Caco-2 (cell line): ENCODE results near the gene LSM3. TPM values are rescaled to one million over a fixed set of nuclear protein-coding genes. Genes with fewer than 3 reads are reported as not detected.

ENCODE experiments used
- BruUV-seq: library from RNA; stranded (reverse); fragments of 400-500 nt; replicated peaks from 2 replicates; lab custom pipeline; 2021; lab: Mats Ljungman, UMichigan
- CTCF ChIA-PET: fragments of 300-600 bp; sonication (Branson Sonifier 250); formaldehyde crosslinking; loops from one replicate; lab custom pipeline; 2022; ENCODE audit warnings: antibody characterized with exemption; lab: Charles Lee
- POLR2A ChIA-PET: fragments of 300-600 bp; sonication (Branson Sonifier 250); formaldehyde crosslinking; loops from one replicate; lab custom pipeline; 2022; ENCODE audit warnings: antibody characterized with exemption; lab: Charles Lee
- DNase-seq, 2 experiments: peaks; one replicate each; pipeline versions ENCODE4 v3.0.0 to v3.0.0-alpha.2; 2020 to 2022
- H3K27me3 ChIP-seq: replicated peaks from 2 replicates; pipeline ENCODE4 v1.6.0; 2011; ENCODE audit warnings: low read length; ENCODE audit not compliant: control insufficient read depth, insufficient read depth
- H3K36me3 ChIP-seq: 2 replicates; pipeline ENCODE4 v1.5.1; 2011; ENCODE audit warnings: low read length; ENCODE audit not compliant: control insufficient read depth, insufficient read depth
- H3K4me1 ChIP-seq: fragments of 250-450 bp; sonication (Bioruptor Pico); 2 replicates; pipeline ENCODE4 v1.5.1; 2020; ENCODE audit warnings: mild to moderate bottlenecking
- H3K4me3 ChIP-seq: 2 replicates; pipeline ENCODE4 v1.5.1; 2011; ENCODE audit warnings: low read depth, mild to moderate bottlenecking, control low read depth, low read length
- H3K9me3 ChIP-seq: fragments of 250-450 bp; sonication (Bioruptor Pico); 2 replicates; pipeline ENCODE4 v1.5.1; 2020; ENCODE audit warnings: mild to moderate bottlenecking, moderate library complexity
- H3K27ac Mint-ChIP-seq: one replicate; pipeline ENCODE4 v1.8.0; 2022; ENCODE audit warnings: mixed read lengths; ENCODE audit not compliant: unreplicated experiment
- H3K27me3 Mint-ChIP-seq: one replicate; pipeline ENCODE4 v1.8.0; 2022; ENCODE audit warnings: mixed read lengths; ENCODE audit not compliant: insufficient read depth, unreplicated experiment
- H3K36me3 Mint-ChIP-seq: one replicate; pipeline ENCODE4 v1.8.0; 2022; ENCODE audit warnings: mild to moderate bottlenecking, mixed read lengths; ENCODE audit not compliant: insufficient read depth, unreplicated experiment
- H3K4me1 Mint-ChIP-seq: one replicate; pipeline ENCODE4 v1.8.0; 2022; ENCODE audit warnings: low read depth, mixed read lengths; ENCODE audit not compliant: unreplicated experiment
- H3K4me3 Mint-ChIP-seq: one replicate; pipeline ENCODE4 v1.8.0; 2022; ENCODE audit warnings: mild to moderate bottlenecking, moderate library complexity, mixed read lengths; ENCODE audit not compliant: unreplicated experiment
- H3K9me3 Mint-ChIP-seq: one replicate; pipeline ENCODE4 v1.8.0; 2022; ENCODE audit warnings: mixed read lengths; ENCODE audit not compliant: unreplicated experiment
- CTCF ChIP-seq, 2 experiments: fragments of 200-600 bp in 1 of 2; IDR thresholded peaks; 1 replicate in 1 of 2; 2 replicates in 1 of 2; pipeline versions ENCODE4 v1.5.1 to v1.8.0; 2011 to 2022; ENCODE audit warnings: antibody characterized with exemption in 1 of 2, control low read depth in 1 of 2, inconsistent platforms in 1 of 2, low read depth in 1 of 2, low read length in 1 of 2, mild to moderate bottlenecking in 1 of 2, moderate library complexity in 1 of 2; ENCODE audit not compliant: insufficient read depth in 1 of 2, severe bottlenecking in 1 of 2, unreplicated experiment in 1 of 2
- intact Hi-C: fragments of 100-400 bp; cut with micrococcal nuclease; formaldehyde crosslinking; loops from one replicate; pipeline ENCODE4 v1.10.0; 2022; ENCODE audit not compliant: unreplicated experiment
- total RNA-seq: library from RNA; stranded (reverse); gene quantifications from 2 replicates; pipeline ENCODE4 v1.2.3, GENCODE V29; 2022

The LSM3 gene
- total RNA-seq, 1 experiment from 2014 or later, result 20.5 TPM

GRCh38 chr3:14236902-14237301, 58.3 kb downstream of the LSM3 start:
- CTCF ChIA-PET, result interaction anchor here (0.6 to 0.9 kb wide), 2 partner anchors 22 to 33 kb away, joined by 3 read pairs; no protein-coding TSS in a partner anchor

GRCh38 chr3:14237457-14237856, 58.8 kb downstream of the LSM3 start:
- Mint-ChIP-seq H3K36me3 (peaks cover 8% of the 10 kb centered on the region), H3K27me3 (no peaks in the 10 kb centered on the region), H3K27ac (no peak overlapping the region), H3K4me3 (no peak overlapping the region), H3K9me3 (peaks cover 16% of the 10 kb centered on the region), H3K4me1 (peaks cover 28% of the 10 kb centered on the region)
- H3K36me3 ChIP-seq, result no peaks in the 10 kb centered on the region
- DNase-seq, result no peak
- ChIA-PET CTCF (interaction anchor here (0.9 kb wide), 1 partner anchor 34 kb away, joined by 3 read pairs; no protein-coding TSS in a partner anchor), POLR2A (no interaction called here)
- H3K9me3 ChIP-seq, result peaks cover 14% of the 10 kb centered on the region; the same call in 1 of the 2 replicates
- H3K27me3 ChIP-seq, result no peaks in the 10 kb centered on the region
- no TSS peak for BruUV-seq
- H3K4me3 ChIP-seq, result no peak overlapping the region
- TF ChIP-seq CTCF (IDR thresholded peaks at IDR 0.05; ENCODE audit: insufficient read depth in 1 of 2, low read depth in 1 of 2, low read length in 1 of 2, severe bottlenecking in 1 of 2, unreplicated experiment in 1 of 2), result no peak
- peaks cover 17% of the 10 kb centered on the region for H3K4me1 ChIP-seq
- intact Hi-C loops, result no loop called here

More at GRCh38 chr3:14236902-14237301, 58.3 kb downstream of the LSM3 start:
- H3K36me3 Mint-ChIP-seq, result peaks cover 11% of the 10 kb centered on the region
- H3K9me3 Mint-ChIP-seq, result peaks cover 22% of the 10 kb centered on the region
- Histone ChIP-seq H3K27me3 (no peaks in the 10 kb centered on the region), H3K4me1 (peaks cover 23% of the 10 kb centered on the region), H3K36me3 (no peaks in the 10 kb centered on the region), H3K9me3 (peaks cover 14% of the 10 kb centered on the region; the same call in 1 of the 2 replicates), H3K4me3 (no peak overlapping the region)
- intact Hi-C loops, result no loop called here
- peaks cover 29% of the 10 kb centered on the region for H3K4me1 Mint-ChIP-seq
- no peak overlapping the region for H3K4me3 Mint-ChIP-seq
- BruUV-seq, result no TSS peak
- no peaks in the 10 kb centered on the region for H3K27me3 Mint-ChIP-seq
- H3K27ac Mint-ChIP-seq, result no peak overlapping the region
- no peak for TF ChIP-seq CTCF (IDR thresholded peaks at IDR 0.05; ENCODE audit: insufficient read depth in 1 of 2, low read depth in 1 of 2, low read length in 1 of 2, severe bottlenecking in 1 of 2, unreplicated experiment in 1 of 2)
- no peak for DNase-seq
- POLR2A ChIA-PET, result no interaction called here

GRCh38 chr3:14238356-14238755, 59.7 kb downstream of the LSM3 start:
- no TSS peak for BruUV-seq
- H3K27me3 Mint-ChIP-seq, result no peaks in the 10 kb centered on the region
- no peaks in the 10 kb centered on the region for H3K27me3 ChIP-seq
- no peaks in the 10 kb centered on the region for H3K36me3 ChIP-seq
- peaks cover 20% of the 10 kb centered on the region for H3K4me1 Mint-ChIP-seq
- no peak overlapping the region for H3K4me3 Mint-ChIP-seq
- intact Hi-C loops, result no loop called here
- no peak overlapping the region for H3K27ac Mint-ChIP-seq
- POLR2A ChIA-PET, result no interaction called here
- no peaks in the 10 kb centered on the region for H3K36me3 Mint-ChIP-seq
- no peak overlapping the region for H3K4me3 ChIP-seq
- no peak for TF ChIP-seq CTCF (IDR thresholded peaks at IDR 0.05; ENCODE audit: insufficient read depth in 1 of 2, low read depth in 1 of 2, low read length in 1 of 2, severe bottlenecking in 1 of 2, unreplicated experiment in 1 of 2)
- peaks cover 7% of the 10 kb centered on the region for H3K9me3 Mint-ChIP-seq
- CTCF ChIA-PET, result no interaction called here
- no peak for DNase-seq
- peaks cover 5% of the 10 kb centered on the region; the same call in 1 of the 2 replicates for H3K9me3 ChIP-seq
- peaks cover 13% of the 10 kb centered on the region; the same call in 1 of the 2 replicates for H3K4me1 ChIP-seq
